Measurements from ENCODE around the gene IFITM5. TPM values are rescaled to one million over a fixed set of nuclear protein-coding genes. Genes with fewer than 3 reads are reported as not detected.
"Not testable (repeated sequence)": the region's sequence is repeated elsewhere in the genome, so short reads cannot be mapped to it uniquely, and the experiment has no call there.

IFITM5 gene
- total and polyA plus RNA-seq, 5 experiments from 2014 or later: not detected

DNA sequence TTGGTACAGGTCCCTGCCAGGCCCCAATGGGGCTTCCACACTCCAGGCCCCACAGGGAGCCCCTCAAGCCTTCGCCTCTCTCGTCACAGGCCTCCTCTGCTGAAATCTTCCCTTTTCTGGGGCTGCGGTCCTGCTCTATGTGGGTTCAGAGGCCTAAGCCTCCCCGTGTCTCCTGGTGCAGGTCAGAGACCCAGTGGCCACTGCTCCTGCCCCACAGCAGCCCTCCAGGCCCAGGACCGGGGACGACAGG is 27.2 kb upstream of the IFITM5 start:
- no peaks in the 10 kb centered on the region for H3K27me3 Mint-ChIP-seq
- ATAC-seq: peak; percentile 18 to 22
- DNase-seq: no peak
- POLR2A ChIA-PET: interaction anchor here (0.7 to 5.6 kb wide), 13 partner anchors 10 to 122 kb away, joined by 3 to 56 read pairs (median 5); partner anchors contain the start of genes BET1L, PGGHG and RIC8A
- no peaks in the 10 kb centered on the region for H3K36me3 Mint-ChIP-seq
- H3K4me3 Mint-ChIP-seq: peak overlapping the region; percentile 70 to 87 (median 78)
- peaks cover 38 to 83% (median 75%) of the 10 kb centered on the region in 4 donors for H3K4me1 Mint-ChIP-seq
- H3K9me3 Mint-ChIP-seq: no peaks in the 10 kb centered on the region
- peak overlapping the region; percentile 95 to 99 (median 98) for H3K27ac Mint-ChIP-seq

DNA sequence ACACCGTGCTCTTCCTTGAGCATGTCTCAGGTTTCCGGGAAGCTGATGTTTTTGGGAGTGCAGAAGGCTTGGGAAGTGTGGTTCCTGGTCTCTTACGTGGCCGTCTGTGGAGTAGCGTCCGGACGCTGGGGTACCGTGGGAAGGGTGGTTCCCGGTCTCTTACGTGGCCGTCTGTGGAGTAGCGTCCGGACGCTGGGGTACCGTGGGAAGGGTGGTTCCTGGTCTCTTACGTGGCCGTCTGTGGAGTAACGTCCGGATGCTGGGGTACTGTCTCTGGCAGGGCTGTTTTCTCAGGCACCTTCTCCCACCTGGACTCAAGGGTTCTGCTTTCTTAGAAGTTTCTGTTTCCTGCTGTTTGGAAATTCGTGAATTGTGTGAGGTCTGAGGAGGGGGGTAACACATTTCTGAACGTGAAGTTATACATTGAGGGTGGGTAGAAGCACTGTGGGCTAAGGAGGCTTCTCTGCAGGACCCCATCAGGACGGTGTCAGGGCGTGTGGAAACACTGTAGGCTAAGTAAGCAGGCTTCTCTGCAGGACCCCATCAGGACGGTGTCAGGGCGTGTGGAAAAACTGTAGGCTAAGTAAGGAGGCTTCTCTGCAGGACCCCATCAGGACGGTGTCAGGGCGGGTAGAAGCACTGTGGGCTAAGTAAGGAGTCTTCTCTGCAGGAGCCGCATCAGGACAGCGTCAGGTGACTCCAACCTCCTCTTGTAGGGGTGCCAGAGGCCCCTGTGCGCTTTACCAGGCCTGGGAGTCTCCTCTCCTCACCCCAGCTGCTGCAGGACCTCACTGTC is 26.7 kb upstream of the IFITM5 start:
- POLR2A ChIA-PET: interaction anchor here (0.7 to 5.6 kb wide), 13 partner anchors 10 to 122 kb away, joined by 3 to 56 read pairs (median 6); partner anchors contain the start of genes BET1L, PGGHG and RIC8A
- H3K27me3 Mint-ChIP-seq: no peaks in the 10 kb centered on the region
- H3K4me3 Mint-ChIP-seq: peak overlapping the region; percentile 70 to 87 (median 78)
- no peaks in the 10 kb centered on the region for H3K9me3 Mint-ChIP-seq
- H3K4me1 Mint-ChIP-seq: peaks cover 35 to 78% (median 70%) of the 10 kb centered on the region in 4 donors
- DNase-seq (no peak), ATAC-seq (peak in 1 of 2 donors; percentile 5)
- no peaks in the 10 kb centered on the region for H3K36me3 Mint-ChIP-seq
- peak overlapping the region; percentile 95 to 99 (median 98) for H3K27ac Mint-ChIP-seq

DNA sequence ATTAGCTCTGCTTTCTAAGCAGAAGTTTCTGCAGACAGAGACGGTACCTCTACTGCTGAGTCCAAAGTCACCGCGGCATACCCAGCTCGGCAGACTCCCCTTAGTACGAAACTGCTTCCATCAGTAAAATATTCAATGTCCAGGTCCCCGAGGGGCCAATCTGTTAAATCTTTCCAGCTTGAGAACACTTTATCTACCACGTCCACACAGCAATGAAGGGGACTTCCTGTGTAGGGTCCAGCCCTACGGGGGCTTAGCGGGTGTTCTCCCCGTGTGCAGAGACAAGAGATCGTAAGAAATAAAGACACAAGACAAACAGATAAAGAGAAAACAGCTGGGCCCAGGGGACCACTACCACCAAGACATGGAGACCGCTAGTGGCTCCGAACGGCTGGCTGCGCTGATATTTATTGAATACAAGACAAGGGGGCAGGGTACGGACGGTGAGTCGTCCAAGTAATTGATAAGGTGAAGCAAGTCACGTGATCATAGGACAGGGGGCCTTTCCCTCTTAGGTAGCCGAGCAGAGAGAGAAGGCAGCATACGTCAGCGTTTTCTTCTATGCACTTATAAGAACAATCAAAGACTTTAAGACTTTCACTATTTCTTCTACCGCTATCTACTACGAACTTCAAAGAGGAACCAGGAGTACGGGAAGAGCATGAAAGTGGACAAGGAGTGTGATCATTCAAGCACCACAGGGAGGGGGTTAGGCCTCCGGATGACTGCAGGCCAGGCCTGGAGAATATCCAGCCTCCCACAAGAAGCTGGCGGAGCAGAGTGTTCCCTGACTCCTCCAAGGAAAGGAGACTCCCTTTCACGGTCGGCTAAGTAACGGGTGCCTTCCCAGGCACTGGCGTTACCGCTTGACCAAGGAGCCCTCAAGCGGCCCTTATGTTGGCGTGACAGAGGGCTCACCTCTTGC is 25.5 kb upstream of the IFITM5 start:
- H3K4me3 Mint-ChIP-seq: peak overlapping the region; percentile 36 to 81 (median 68)
- H3K27me3 Mint-ChIP-seq, H3K9me3 Mint-ChIP-seq, DNase-seq, ATAC-seq, H3K36me3 Mint-ChIP-seq: not testable (repeated sequence)
- H3K4me1 Mint-ChIP-seq: peaks cover 39 to 74% (median 69%) of the 10 kb centered on the region in 4 donors
- POLR2A ChIA-PET: interaction anchor here (0.6 to 4.5 kb wide), 11 partner anchors 9 to 116 kb away, joined by 3 to 56 read pairs (median 4); partner anchors contain the start of gene PGGHG
- peak overlapping the region; percentile 81 to 95 (median 90) for H3K27ac Mint-ChIP-seq

DNA sequence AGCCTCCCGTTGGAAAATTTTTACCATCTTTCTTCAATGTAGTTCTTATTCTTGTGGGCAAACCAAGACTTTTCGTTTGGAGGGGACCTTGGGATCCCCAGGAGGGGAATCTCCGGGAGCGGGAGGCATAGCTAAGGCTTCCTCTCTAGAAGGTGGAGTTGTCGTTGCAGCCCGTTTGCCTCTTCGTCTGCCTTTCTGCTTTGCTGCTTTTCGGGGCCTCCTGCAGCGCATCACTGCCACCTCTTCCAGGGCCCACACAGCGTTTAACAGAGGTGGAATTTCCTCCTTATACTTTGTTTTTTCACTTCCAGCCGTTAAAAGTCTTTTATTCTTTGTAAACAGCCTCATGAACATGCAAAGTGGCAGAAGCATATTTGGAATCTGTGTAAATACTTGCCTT is 24.8 kb upstream of the IFITM5 start:
- no peaks in the 10 kb centered on the region for H3K9me3 Mint-ChIP-seq
- POLR2A ChIA-PET: interaction anchor here (0.6 to 4.5 kb wide), 11 partner anchors 8 to 116 kb away, joined by 3 to 56 read pairs (median 4); no protein-coding TSS in a partner anchor
- ATAC-seq: no peak
- no peak for DNase-seq
- peak overlapping the region in 9 of 10 donors; percentile 45 to 81 (median 69) for H3K4me3 Mint-ChIP-seq
- peaks cover 36 to 71% (median 66%) of the 10 kb centered on the region in 4 donors for H3K4me1 Mint-ChIP-seq
- H3K36me3 Mint-ChIP-seq: no peaks in the 10 kb centered on the region
- H3K27ac Mint-ChIP-seq: peak overlapping the region; percentile 81 to 95 (median 89)
- no peaks in the 10 kb centered on the region for H3K27me3 Mint-ChIP-seq

DNA sequence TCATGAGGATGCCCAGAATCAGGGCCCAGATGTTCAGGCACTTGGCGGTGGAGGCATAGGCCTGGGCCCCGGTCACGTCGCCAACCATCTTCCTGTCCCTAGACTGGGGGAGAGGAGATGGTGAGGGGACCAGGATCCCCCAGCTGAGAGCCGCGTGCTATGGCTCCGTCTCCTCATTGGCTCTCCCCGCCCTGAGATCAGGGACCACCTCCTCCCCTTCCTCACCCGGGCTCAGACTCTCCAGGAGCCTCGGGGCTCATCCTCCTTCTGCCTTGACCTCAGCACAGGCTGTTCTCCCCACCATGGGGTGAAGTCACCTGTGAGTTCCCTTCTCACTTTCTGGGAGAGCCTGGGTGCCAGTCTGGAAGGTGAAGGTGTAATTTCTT is 20.6 kb upstream of the IFITM5 start:
- not testable (repeated sequence) for DNase-seq, H3K9me3 Mint-ChIP-seq, H3K27me3 Mint-ChIP-seq
- H3K36me3 Mint-ChIP-seq: peaks cover 12 to 18% (median 15%) of the 10 kb centered on the region in 3 donors
- POLR2A ChIA-PET: interaction anchor here (1.0 to 2.3 kb wide), 3 partner anchors 10 to 36 kb away, joined by 4 to 18 read pairs (median 12); no protein-coding TSS in a partner anchor
- peak overlapping the region; percentile 87 to 97 (median 92) for H3K4me3 Mint-ChIP-seq
- ATAC-seq: peak; percentile 0 to 1
- peaks cover 35 to 51% (median 45%) of the 10 kb centered on the region in 4 donors for H3K4me1 Mint-ChIP-seq
- peak overlapping the region; percentile 96 to 99 (median 98) for H3K27ac Mint-ChIP-seq

DNA sequence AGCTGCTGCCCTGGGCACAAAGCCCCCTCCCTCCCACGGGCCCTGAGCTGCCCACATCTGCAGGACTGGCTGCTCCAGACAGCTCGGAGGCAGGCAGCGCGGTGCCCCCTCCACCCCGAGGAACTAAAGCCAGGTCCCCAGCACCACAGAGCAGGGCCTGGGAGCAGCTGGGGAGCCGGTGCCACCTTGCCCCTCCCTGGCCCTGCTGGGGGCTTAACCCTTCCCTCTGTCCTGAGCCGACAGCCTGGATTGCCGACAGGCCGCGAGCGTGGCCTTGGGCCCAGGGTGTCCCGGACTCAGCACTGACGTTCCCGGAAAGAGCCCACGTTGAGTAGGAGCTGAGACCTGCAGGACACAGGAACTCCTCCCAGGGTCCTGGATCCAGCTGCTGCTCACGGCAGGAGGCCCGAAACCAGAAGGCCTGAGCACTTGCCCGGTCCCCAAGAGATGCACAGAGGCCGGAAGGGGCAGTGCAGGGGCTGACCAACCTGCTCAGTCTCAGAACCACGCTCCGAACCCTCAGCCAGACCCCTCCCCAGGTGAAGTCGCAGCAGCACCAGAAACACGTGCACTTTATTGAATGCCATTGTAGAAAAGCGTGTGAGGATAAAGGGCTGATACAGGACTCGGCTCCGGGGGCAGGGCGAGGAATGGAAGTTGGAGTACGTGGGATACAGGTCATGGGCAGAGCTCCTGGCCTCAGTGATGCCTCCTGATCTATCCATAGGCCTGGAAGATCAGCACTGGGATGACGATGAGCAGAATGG is 20.0 kb upstream of the IFITM5 start:
- not testable (repeated sequence) for H3K27me3 Mint-ChIP-seq, H3K9me3 Mint-ChIP-seq
- POLR2A ChIA-PET: interaction anchor here (1.0 to 2.3 kb wide), 4 partner anchors 10 to 36 kb away, joined by 4 to 18 read pairs (median 8); no protein-coding TSS in a partner anchor
- H3K36me3 Mint-ChIP-seq: peaks cover 14 to 21% (median 18%) of the 10 kb centered on the region in 3 donors
- H3K4me1 Mint-ChIP-seq: peaks cover 30 to 45% (median 40%) of the 10 kb centered on the region in 4 donors
- peak overlapping the region; percentile 96 to 99 (median 98) for H3K27ac Mint-ChIP-seq
- ATAC-seq: peak; percentile 8 to 29
- H3K4me3 Mint-ChIP-seq: peak overlapping the region; percentile 87 to 97 (median 92)
- DNase-seq: peak in 2 of 10 donors; percentile 45 to 48

DNA sequence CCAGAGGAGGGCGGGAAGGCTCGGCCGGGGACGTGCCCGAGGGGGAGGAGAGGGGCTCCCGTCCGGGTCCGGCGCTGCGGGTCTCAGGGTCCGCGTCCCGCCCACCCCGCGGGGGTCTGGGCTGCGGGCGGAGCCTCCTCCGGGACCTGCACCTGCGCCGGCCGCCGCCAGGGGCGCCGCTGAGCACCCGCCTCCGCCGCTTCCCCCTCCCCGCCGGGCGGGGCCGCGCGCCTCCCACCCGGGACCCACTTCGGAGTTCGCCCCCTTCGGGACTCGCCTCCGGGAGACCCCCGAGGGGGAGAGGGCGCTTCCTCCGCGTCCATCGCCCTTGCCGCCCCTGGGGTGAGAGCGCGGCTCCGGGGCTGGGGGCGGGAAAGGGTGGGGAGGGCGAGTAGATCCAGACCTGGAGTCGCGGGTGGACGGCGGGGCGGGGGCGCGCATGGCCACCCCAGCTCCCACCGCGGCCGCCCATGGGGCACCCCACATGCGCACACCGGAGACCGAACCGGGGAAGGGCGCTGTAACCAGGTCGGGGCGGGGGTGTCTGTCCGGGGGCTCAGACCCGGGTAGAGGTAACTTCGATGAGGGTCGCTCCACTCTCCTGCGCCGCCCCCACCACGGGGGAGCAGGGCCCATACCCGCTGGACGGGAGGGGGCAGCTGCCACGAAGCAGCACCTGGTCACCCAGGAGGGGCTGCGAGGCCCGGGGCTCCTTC is 19.2 kb upstream of the IFITM5 start:
- peaks cover 19 to 26% (median 19%) of the 10 kb centered on the region in 3 donors for H3K36me3 Mint-ChIP-seq
- POLR2A ChIA-PET: interaction anchor here (1.1 to 5.1 kb wide), 12 partner anchors 9 to 111 kb away, joined by 5 to 70 read pairs (median 26); partner anchors contain the start of genes BET1L, IFITM2, NLRP6 and PGGHG

DNA sequence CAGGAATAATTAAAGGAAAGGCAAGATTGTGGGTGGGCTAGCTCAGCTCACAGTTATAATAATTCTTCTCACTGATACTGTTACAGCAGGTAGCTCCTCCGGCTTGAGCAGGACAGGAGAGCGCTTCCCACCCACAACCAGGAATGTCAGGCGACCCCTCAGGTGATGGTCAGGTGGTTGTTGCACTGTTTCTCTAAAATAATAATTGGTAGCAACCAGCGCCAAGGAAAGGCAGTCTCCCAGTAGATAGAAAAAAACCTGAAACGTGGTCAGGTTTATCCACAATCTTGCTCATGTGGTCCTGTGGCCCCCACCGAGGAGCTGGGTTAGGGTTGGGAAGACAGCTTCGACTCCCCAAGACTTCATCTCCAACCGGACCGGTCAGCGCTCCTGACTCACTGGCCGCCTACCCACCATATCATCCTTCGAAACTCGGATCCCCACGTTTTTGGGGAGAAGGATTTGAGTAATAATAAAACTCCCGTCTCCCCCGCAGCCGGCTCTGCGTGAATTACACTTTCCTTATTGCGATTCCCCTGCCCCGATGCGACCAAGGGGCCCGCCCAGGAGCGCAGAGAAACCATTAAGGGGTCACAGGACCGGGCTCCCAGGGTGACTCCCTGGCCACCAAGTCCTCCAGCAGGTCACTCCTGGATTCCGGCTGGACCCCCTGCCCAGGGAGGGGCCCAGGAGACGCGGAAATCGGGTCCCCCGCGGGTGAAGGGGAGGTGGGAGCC is 18.5 kb upstream of the IFITM5 start:
- Mint-ChIP-seq H3K4me3 (peak overlapping the region; percentile 87 to 97 (median 93)), H3K36me3 (peaks cover 19 to 26% (median 19%) of the 10 kb centered on the region in 3 donors), H3K4me1 (peaks cover 30 to 48% (median 38%) of the 10 kb centered on the region in 4 donors), H3K27ac (peak overlapping the region; percentile 92 to 98 (median 96))
- not testable (repeated sequence) for H3K27me3 Mint-ChIP-seq, H3K9me3 Mint-ChIP-seq, ATAC-seq, DNase-seq
- POLR2A ChIA-PET: interaction anchor here (1.2 to 5.1 kb wide), 17 partner anchors 8 to 246 kb away, joined by 3 to 70 read pairs (median 6); partner anchors contain the start of genes BET1L, IFITM2, NLRP6 and PGGHG

More for the DNA sequence above, 19.2 kb upstream of the IFITM5 start:
- ATAC-seq: peak; percentile 20
- Mint-ChIP-seq H3K27ac (peak overlapping the region in 3 of 10 donors; percentile 39 to 79 (median 78)), H3K4me3 (peak overlapping the region in 4 of 10 donors; percentile 45 to 92 (median 89)), H3K4me1 (peaks cover 28 to 45% (median 37%) of the 10 kb centered on the region in 4 donors)
- DNase-seq, H3K9me3 Mint-ChIP-seq, H3K27me3 Mint-ChIP-seq: not testable (repeated sequence)

DNA sequence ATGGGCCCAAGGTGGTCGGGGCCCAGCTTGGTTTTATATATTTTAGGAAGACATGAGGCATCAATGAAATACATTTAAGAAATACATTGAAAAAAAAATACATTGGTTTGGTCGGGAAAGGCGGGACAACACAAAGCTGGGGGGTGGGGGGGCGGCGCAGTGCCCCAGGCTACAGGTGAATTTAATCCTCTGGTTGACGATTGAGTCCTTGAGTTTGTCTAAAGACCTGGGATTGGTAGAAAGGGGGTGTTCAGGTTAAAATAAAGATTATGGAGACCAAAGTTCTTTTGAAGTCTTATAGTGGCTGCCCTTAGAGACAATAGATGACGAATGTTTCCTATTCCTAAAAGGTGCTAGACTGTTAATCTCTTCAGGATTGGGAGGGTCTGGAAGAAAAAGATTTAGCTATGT is 17.6 kb upstream of the IFITM5 start:
- H3K27me3 Mint-ChIP-seq: no peaks in the 10 kb centered on the region
- H3K4me3 Mint-ChIP-seq: peak overlapping the region; percentile 87 to 97 (median 93)
- H3K4me1 Mint-ChIP-seq: peaks cover 32 to 56% (median 42%) of the 10 kb centered on the region in 4 donors
- H3K27ac Mint-ChIP-seq: peak overlapping the region; percentile 92 to 98 (median 96)
- no peaks in the 10 kb centered on the region for H3K9me3 Mint-ChIP-seq
- H3K36me3 Mint-ChIP-seq: peaks cover 19 to 26% (median 19%) of the 10 kb centered on the region in 3 donors
- POLR2A ChIA-PET: interaction anchor here (0.5 to 5.1 kb wide), 22 partner anchors 8 to 247 kb away, joined by 3 to 70 read pairs (median 6); partner anchors contain the start of genes BET1L, IFITM2, NLRP6 and PGGHG
- DNase-seq (peak in 1 of 10 donors; percentile 49), ATAC-seq (no peak)

DNA sequence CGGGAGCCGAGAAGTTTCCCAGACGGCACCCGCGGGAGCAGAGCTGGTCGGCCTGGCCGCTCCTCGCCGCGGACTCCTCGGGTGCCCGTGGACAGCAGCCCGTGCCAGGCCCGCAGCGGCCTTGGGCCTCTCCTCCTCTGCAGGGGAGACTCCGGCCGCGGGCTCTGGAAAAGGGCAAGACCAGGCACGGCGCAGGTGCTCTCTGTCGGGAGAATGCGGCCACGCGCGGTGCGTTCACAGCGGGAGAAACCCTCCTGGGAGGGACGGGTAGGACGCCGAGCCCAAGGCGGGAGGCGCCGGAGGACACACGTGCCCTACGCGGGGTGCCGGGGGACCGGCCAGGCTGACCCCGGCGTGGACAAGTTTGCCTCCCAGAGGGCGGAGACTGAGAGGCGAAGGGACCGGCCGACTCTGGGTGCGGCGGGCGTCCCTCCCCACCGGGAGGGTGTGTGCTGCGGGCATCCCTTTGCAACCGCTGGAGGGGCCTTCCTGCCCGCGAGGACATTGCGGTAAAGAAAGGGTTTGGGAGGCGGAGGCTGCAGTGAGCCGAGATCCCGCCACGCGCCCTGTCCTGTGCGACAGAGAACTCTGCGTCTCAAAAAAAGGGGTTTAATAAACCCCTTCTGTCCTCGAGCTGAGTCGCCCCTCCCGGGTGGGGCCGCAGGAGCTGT is 16.8 kb upstream of the IFITM5 start:
- Mint-ChIP-seq H3K9me3 (no peaks in the 10 kb centered on the region), H3K27me3 (no peaks in the 10 kb centered on the region), H3K4me1 (peaks cover 33 to 57% (median 44%) of the 10 kb centered on the region in 4 donors), H3K27ac (peak overlapping the region; percentile 92 to 98 (median 96)), H3K4me3 (peak overlapping the region; percentile 87 to 97 (median 93)), H3K36me3 (peaks cover 19 to 26% (median 19%) of the 10 kb centered on the region in 3 donors)
- ATAC-seq (no peak), DNase-seq (peak in 2 of 10 donors; percentile 14 to 44)
- POLR2A ChIA-PET: interaction anchor here (0.5 to 5.1 kb wide), 28 partner anchors 10 to 247 kb away, joined by 3 to 70 read pairs (median 4); partner anchors contain the start of genes BET1L, IFITM2, NLRP6 and PGGHG

Data from naive thymus-derived CD8-positive, alpha-beta T cell (primary cell).